Liver (tissue), 3 donors: ENCODE results near the gene SMPD4.

Source experiments
- CTCF ChIP-seq: fragments of 150-350 bp; IDR thresholded peaks from 2 replicates; pipeline ENCODE4 v1.5.1; 2017; ENCODE audit warnings: improper control_type of control experiment, low read depth, low read length; ENCODE audit not compliant: missing input control
- EGR1 ChIP-seq, 2 donors: IDR thresholded peaks; 2 replicates each; pipeline ENCODE4 v1.6.1; 2016 to 2018; ENCODE audit warnings: antibody characterized with exemption in 2 of 2, low read depth in 2 of 2
- HNF4G ChIP-seq: IDR thresholded peaks from 2 replicates; pipeline ENCODE4 v1.6.1; 2016; ENCODE audit warnings: antibody characterized with exemption
- MAX ChIP-seq: IDR thresholded peaks from 2 replicates; pipeline ENCODE4 v1.6.1; 2016; ENCODE audit warnings: antibody characterized with exemption
- RAD21 ChIP-seq, 2 donors: IDR thresholded peaks; 2 replicates each; pipeline ENCODE4 v1.6.1; 2016; ENCODE audit warnings: antibody characterized with exemption in 2 of 2, mild to moderate bottlenecking in 2 of 2
- REST ChIP-seq: IDR thresholded peaks from 2 replicates; pipeline ENCODE4 v1.6.1; 2016; ENCODE audit warnings: antibody characterized with exemption, mild to moderate bottlenecking
- RXRA ChIP-seq, 2 donors: IDR thresholded peaks; 2 replicates each; pipeline ENCODE4 v1.6.1; 2017 to 2018; ENCODE audit warnings: antibody characterized with exemption in 2 of 2, mild to moderate bottlenecking in 1 of 2
- YY1 ChIP-seq: IDR thresholded peaks from 2 replicates; pipeline ENCODE4 v1.6.1; 2016; ENCODE audit warnings: antibody characterized with exemption, mild to moderate bottlenecking
- ZBTB33 ChIP-seq: IDR thresholded peaks from 2 replicates; pipeline ENCODE4 v1.6.1; 2016; ENCODE audit warnings: antibody characterized with exemption
- donor health status: healthy.
- donor health status: healthy.

- TF ChIP-seq CTCF (no peak), HNF4G (no peak), REST (no peak), RAD21 (IDR thresholded peaks at IDR 0.05) (no peak), EGR1 (IDR thresholded peaks at IDR 0.05; ENCODE audit: low read depth in 2 of 2) (no peak), RXRA (IDR thresholded peaks at IDR 0.05) (no peak), YY1 (no peak), ZBTB33 (no peak), MAX (no peak)
Observed at GRCh38 chr2:130135692-130136541, 45.5 kb downstream of the SMPD4 start.
